Measurements from ENCODE around the gene TRERF1.

- TF ChIP-seq CTCF (IDR thresholded peaks at IDR 0.05) (no peak), POLR2AphosphoS5 (IDR thresholded peaks at IDR 0.05; ENCODE audit: low read depth, low read length) (no peak), USF1 (IDR thresholded peaks at IDR 0.05; ENCODE audit: borderline replicate concordance, low read depth) (no peak), FOXJ3 (CRISPR knock-in tag; IDR thresholded peaks at IDR 0.05) (no peak), TEAD4 (IDR thresholded peaks at IDR 0.05; ENCODE audit: borderline replicate concordance, insufficient read depth) (no peak), TAF1 (IDR thresholded peaks at IDR 0.05; ENCODE audit: borderline replicate concordance, low read depth, low read length) (no peak), JUND (IDR thresholded peaks at IDR 0.05) (no peak), CHD2 (IDR thresholded peaks at IDR 0.05; ENCODE audit: low read length, partially characterized antibody) (no peak), MAX (IDR thresholded peaks at IDR 0.05; ENCODE audit: low read depth) (no peak)
Observed at GRCh38 chr6:42433409-42433808, 18.3 kb downstream of the TRERF1 start.

Data from SK-N-SH (cell line).